GM23248 (cell line): ENCODE data around the gene WWOX. TPM values are rescaled to one million over a fixed set of nuclear protein-coding genes. Genes with fewer than 3 reads are reported as not detected.

Experiments used
- DNase-seq: peaks from one replicate; pipeline ENCODE4 v3.0.0-alpha.2; 2015
- H2AFZ ChIP-seq: fragments of 200-600 bp; sonication (generic); 2 replicates; pipeline ENCODE4 v1.6.1; 2016; ENCODE audit warnings: antibody characterized with exemption
- H3F3A ChIP-seq: fragments of 200-600 bp; sonication (generic); 2 replicates; pipeline ENCODE4 v1.6.1; 2016; ENCODE audit warnings: mild to moderate bottlenecking, antibody characterized with exemption, mixed run types; ENCODE audit not compliant: insufficient read depth
- H3K27ac ChIP-seq: fragments of 200-600 bp; sonication (generic); 2 replicates; pipeline ENCODE4 v1.5.1; 2016; ENCODE audit warnings: mild to moderate bottlenecking
- H3K27me3 ChIP-seq: fragments of 200-600 bp; sonication (generic); replicated peaks from 2 replicates; pipeline ENCODE4 v1.6.1; 2016; ENCODE audit warnings: mild to moderate bottlenecking; ENCODE audit not compliant: insufficient read depth
- H3K36me3 ChIP-seq: fragments of 200-600 bp; sonication (generic); 2 replicates; pipeline ENCODE4 v1.6.1; 2016; ENCODE audit warnings: low read depth, mild to moderate bottlenecking
- H3K4me1 ChIP-seq: fragments of 200-600 bp; sonication (generic); 2 replicates; pipeline ENCODE4 v1.6.1; 2016; ENCODE audit warnings: mild to moderate bottlenecking; ENCODE audit not compliant: insufficient read depth
- H3K4me2 ChIP-seq: fragments of 200-600 bp; sonication (generic); one replicate; pipeline ENCODE4 v1.6.1; 2016; ENCODE audit warnings: mild to moderate bottlenecking; ENCODE audit not compliant: unreplicated experiment
- H3K4me3 ChIP-seq: fragments of 200-600 bp; sonication (generic); 2 replicates; pipeline ENCODE4 v1.5.1; 2016; ENCODE audit warnings: mild to moderate bottlenecking
- H3K79me2 ChIP-seq: fragments of 200-600 bp; sonication (generic); 2 replicates; pipeline ENCODE4 v1.6.1; 2016; ENCODE audit warnings: mild to moderate bottlenecking; ENCODE audit not compliant: insufficient read depth
- H3K9ac ChIP-seq: fragments of 200-600 bp; sonication (generic); 2 replicates; pipeline ENCODE4 v1.6.1; 2016; ENCODE audit warnings: mild to moderate bottlenecking
- H3K9me2 ChIP-seq: fragments of 200-600 bp; sonication (generic); 2 replicates; pipeline ENCODE4 v1.6.1; 2016; ENCODE audit warnings: mixed run types, mild to moderate bottlenecking, moderate library complexity; ENCODE audit not compliant: insufficient read depth
- H3K9me3 ChIP-seq: fragments of 200-600 bp; sonication (generic); one replicate; pipeline ENCODE4 v1.6.1; 2017; ENCODE audit warnings: low read depth
- H4K20me1 ChIP-seq: fragments of 200-600 bp; sonication (generic); 2 replicates; pipeline ENCODE4 v1.6.0; 2016; ENCODE audit not compliant: insufficient read depth
- EZH2 ChIP-seq: fragments of 200-600 bp; sonication (generic); IDR thresholded peaks from 2 replicates; pipeline ENCODE4 v1.6.1; 2018; ENCODE audit warnings: antibody characterized with exemption, mild to moderate bottlenecking; ENCODE audit not compliant: insufficient read depth, poor library complexity, severe bottlenecking
- EZH2phosphoT487 ChIP-seq: fragments of 200-600 bp; sonication (generic); IDR thresholded peaks from 2 replicates; pipeline ENCODE4 v1.6.1; 2018; ENCODE audit warnings: antibody characterized with exemption, moderate library complexity, mild to moderate bottlenecking, low read depth; ENCODE audit not compliant: insufficient read depth
- WGBS, 2 experiments: methylation state at CpG; one replicate each; pipeline ENCODE4 v1.1.6; 2015 to 2017; ENCODE audit warnings: low lambda C conversion rate in 2 of 2, low coverage in 1 of 2; ENCODE audit errors: missing lambda C conversion rate in 2 of 2; 5-methylcytosine and 5-hydroxymethylcytosine counted together
- in situ Hi-C: fragments of 300-500 bp; cut with MboI; formaldehyde crosslinking; loops from 2 replicates; pipeline ENCODE4 v1.15.0; 2020
- polyA plus RNA-seq: library from polyadenylated mRNA; unstranded; fragments of >200 nt; fragmentation: Nextera tagmentation; extraction: Ambion mirVana; gene quantifications from 2 replicates; pipeline ENCODE4 v1.2.1, GENCODE V29; 2016
- total RNA-seq: library from RNA; depleted of rRNA; stranded (reverse); fragments of >200 nt; shearing (Covaris generic); gene quantifications from 2 replicates; pipeline ENCODE4 v1.2.3, GENCODE V29; 2014

Gene WWOX
- total and polyA plus RNA-seq, 2 experiments from 2014 or later, result 4.5 to 6.6 TPM

- Histone ChIP-seq H3F3A (no peaks in the 10 kb centered on the region), H3K9me3 (no peaks in the 10 kb centered on the region), H3K4me3 (no peak overlapping the region), H3K36me3 (no peaks in the 10 kb centered on the region), H4K20me1 (no peaks in the 10 kb centered on the region), H3K9me2 (no peaks in the 10 kb centered on the region), H3K4me1 (no peaks in the 10 kb centered on the region), H3K27ac (no peak overlapping the region), H3K4me2 (no peak overlapping the region), H3K27me3 (no peaks in the 10 kb centered on the region), H3K9ac (no peak overlapping the region), H2AFZ (no peak overlapping the region), H3K79me2 (no peaks in the 10 kb centered on the region)
- in situ Hi-C loops, result no loop called here
- 33 to 35% methylated on average over 7 of the region's 7 CpGs for WGBS, 2 experiments
- DNase-seq, result no peak
- TF ChIP-seq EZH2 (no peak), EZH2phosphoT487 (no peak)
Measured at GRCh38 chr16:78385086-78385805, 285.8 kb downstream of the WWOX start.

DNA sequence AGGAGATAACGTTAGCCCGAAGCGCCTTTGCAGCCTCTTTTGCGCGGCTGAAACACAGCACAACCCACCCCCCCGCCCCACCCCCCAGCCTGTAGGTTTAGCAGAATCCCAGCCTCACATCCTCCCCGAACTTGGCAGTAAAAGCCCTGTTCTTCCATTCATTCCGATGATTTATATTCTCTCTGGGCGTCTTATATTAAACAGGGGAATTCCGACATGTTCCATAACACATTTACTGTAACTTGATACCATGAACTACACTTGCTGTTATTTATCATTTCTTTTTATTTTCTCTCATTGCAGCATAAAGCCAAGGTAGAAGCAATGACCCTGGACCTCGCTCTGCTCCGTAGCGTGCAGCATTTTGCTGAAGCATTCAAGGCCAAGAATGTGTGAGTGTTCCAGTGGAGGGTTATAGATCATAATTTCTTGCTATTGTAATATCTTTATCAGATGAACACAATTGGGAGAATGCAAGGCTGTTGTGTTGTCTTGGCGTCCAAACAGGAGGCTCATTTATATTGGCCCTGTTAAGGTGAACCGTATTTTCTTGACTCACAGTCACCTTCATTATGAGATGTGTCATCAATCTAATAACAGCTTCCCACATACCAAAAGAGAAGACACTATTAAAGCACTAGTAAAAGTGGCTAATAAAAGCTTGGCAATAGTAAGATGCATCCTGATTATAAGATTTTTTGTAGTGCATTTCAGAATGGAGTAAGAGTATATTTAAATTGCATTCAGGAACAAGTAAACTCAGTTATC lies 287.3 kb downstream of the WWOX start:
- in situ Hi-C loops, result no loop called here
- Histone ChIP-seq H3K27ac (no peak overlapping the region), H3K27me3 (no peaks in the 10 kb centered on the region), H3K4me2 (no peak overlapping the region), H3F3A (no peaks in the 10 kb centered on the region), H2AFZ (no peak overlapping the region), H4K20me1 (no peaks in the 10 kb centered on the region), H3K79me2 (no peaks in the 10 kb centered on the region), H3K9me2 (no peaks in the 10 kb centered on the region), H3K4me1 (no peaks in the 10 kb centered on the region), H3K9ac (no peak overlapping the region), H3K9me3 (no peaks in the 10 kb centered on the region), H3K36me3 (no peaks in the 10 kb centered on the region), H3K4me3 (no peak overlapping the region)
- WGBS, 2 experiments, result 68 to 73% methylated on average over 15 of the region's 15 CpGs
- no peak for DNase-seq
- no peak for TF ChIP-seq EZH2phosphoT487
- TF ChIP-seq EZH2, result no peak

DNA sequence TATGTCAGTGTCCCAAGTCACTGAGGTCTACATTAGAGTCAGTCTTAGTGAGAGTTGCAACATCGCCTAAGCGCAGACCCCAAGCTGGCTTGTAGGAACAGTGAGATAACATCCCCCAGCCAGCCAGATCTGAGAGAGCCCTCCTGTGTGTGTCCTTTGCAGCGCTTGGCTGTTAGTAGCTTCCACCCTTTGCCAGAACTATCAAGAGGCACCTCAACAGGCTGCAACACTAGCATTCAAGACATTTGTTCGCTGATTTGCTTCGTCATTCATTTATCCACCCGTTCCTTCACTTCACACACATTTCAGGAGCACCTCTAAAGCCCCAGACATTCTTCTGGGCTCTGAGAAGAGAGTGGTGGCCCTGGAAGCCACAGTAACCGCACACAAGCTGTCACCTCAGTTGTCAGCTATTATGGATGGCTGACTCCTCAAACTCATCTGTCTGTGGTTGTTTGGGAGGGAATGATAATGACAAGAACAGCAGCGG lies 289.6 kb downstream of the WWOX start:
- H3K27me3 ChIP-seq, result no peaks in the 10 kb centered on the region
- no peaks in the 10 kb centered on the region for H3K4me1 ChIP-seq
- WGBS, 2 experiments, result 60 to 70% methylated on average over 7 to 8 of the region's 8 CpGs
- H3K27ac ChIP-seq, result no peak overlapping the region
- no peaks in the 10 kb centered on the region for H3K79me2 ChIP-seq
- no peak for DNase-seq
- H3K9me2 ChIP-seq, result no peaks in the 10 kb centered on the region
- no peak overlapping the region for H2AFZ ChIP-seq
- H4K20me1 ChIP-seq, result no peaks in the 10 kb centered on the region
- H3K4me3 ChIP-seq, result no peak overlapping the region
- H3F3A ChIP-seq, result no peaks in the 10 kb centered on the region
- in situ Hi-C loops, result no loop called here
- TF ChIP-seq EZH2 (no peak), EZH2phosphoT487 (no peak)
- H3K4me2 ChIP-seq, result no peak overlapping the region
- no peak overlapping the region for H3K9ac ChIP-seq
- no peaks in the 10 kb centered on the region for H3K36me3 ChIP-seq
- H3K9me3 ChIP-seq, result no peaks in the 10 kb centered on the region

- H2AFZ ChIP-seq, result no peak overlapping the region
- no peaks in the 10 kb centered on the region for H3K36me3 ChIP-seq
- no peaks in the 10 kb centered on the region for H3K9me2 ChIP-seq
- in situ Hi-C loops, result no loop called here
- no peaks in the 10 kb centered on the region for H3F3A ChIP-seq
- no peak for DNase-seq
- WGBS, 2 experiments, result 23 to 34% methylated on average over 4 of the region's 4 CpGs
- TF ChIP-seq EZH2 (no peak), EZH2phosphoT487 (no peak)
- no peak overlapping the region for H3K4me3 ChIP-seq
- no peak overlapping the region for H3K27ac ChIP-seq
- H3K27me3 ChIP-seq, result no peaks in the 10 kb centered on the region
- H4K20me1 ChIP-seq, result no peaks in the 10 kb centered on the region
- no peak overlapping the region for H3K4me2 ChIP-seq
- no peak overlapping the region for H3K9ac ChIP-seq
- H3K9me3 ChIP-seq, result no peaks in the 10 kb centered on the region
- no peaks in the 10 kb centered on the region for H3K79me2 ChIP-seq
- H3K4me1 ChIP-seq, result no peaks in the 10 kb centered on the region
Measured at GRCh38 chr16:78390092-78390491, 290.6 kb downstream of the WWOX start.
